SK-N-SH (cell line): ENCODE data around the gene MCF2L2.

ENCODE experiments used
- EP300 ChIP-seq, 2 experiments: IDR thresholded peaks; 2 replicates each; pipeline versions ENCODE4 v1.4.0 to v1.6.1; 2012; ENCODE audit warnings: borderline replicate concordance in 1 of 2, low read depth in 1 of 2, low read length in 1 of 2
- FOXJ3 ChIP-seq: sonication (generic); formaldehyde crosslinking; IDR thresholded peaks from 2 replicates; pipeline ENCODE4 v1.5.1; 2020; ENCODE audit warnings: mild to moderate bottlenecking, missing genetic modification reagents
- GABPA ChIP-seq: IDR thresholded peaks from 2 replicates; pipeline ENCODE4 v1.4.0; 2012; ENCODE audit warnings: low read depth, mild to moderate bottlenecking
- GATA2 ChIP-seq: sonication (generic); formaldehyde crosslinking; IDR thresholded peaks from 2 replicates; pipeline ENCODE4 v1.5.0; 2020; ENCODE audit warnings: mild to moderate bottlenecking, missing genetic modification reagents
- NRF1 ChIP-seq: IDR thresholded peaks from 2 replicates; pipeline ENCODE4 v1.6.1; 2012; ENCODE audit warnings: low read depth, mild to moderate bottlenecking, low read length
- RFX5 ChIP-seq: IDR thresholded peaks from 2 replicates; pipeline ENCODE4 v1.6.1; 2012; ENCODE audit warnings: mild to moderate bottlenecking, improper control_type of control experiment, low read length
- RXRA ChIP-seq: IDR thresholded peaks from 2 replicates; pipeline ENCODE4 v1.4.0; 2012; ENCODE audit warnings: low read depth, mild to moderate bottlenecking, borderline replicate concordance
- SMC3 ChIP-seq: IDR thresholded peaks from 2 replicates; pipeline ENCODE4 v1.6.1; 2012; ENCODE audit warnings: low read depth, low read length, improper control_type of control experiment
- TEAD4 ChIP-seq: IDR thresholded peaks from 2 replicates; pipeline ENCODE4 v1.4.0; 2012; ENCODE audit warnings: mild to moderate bottlenecking, borderline replicate concordance; ENCODE audit not compliant: insufficient read depth
- YY1 ChIP-seq: IDR thresholded peaks from 2 replicates; pipeline ENCODE4 v1.4.0; 2012; ENCODE audit warnings: low read depth, mild to moderate bottlenecking
- TF ChIP-seq, protein P1 (sequence below): fragments of 200-600 bp; sonication (generic); IDR thresholded peaks from 2 replicates; pipeline ENCODE4 v1.6.1; 2017; ENCODE audit warnings: antibody characterized with exemption, mild to moderate bottlenecking, moderate library complexity
- TF ChIP-seq, protein P2 (sequence below): IDR thresholded peaks from 2 replicates; pipeline ENCODE4; 2012
- TF ChIP-seq, protein P3 (sequence below): IDR thresholded peaks from 2 replicates; pipeline ENCODE4 v1.4.0; 2012; ENCODE audit warnings: low read depth
- TF ChIP-seq, protein P4 (sequence below): IDR thresholded peaks from 2 replicates; pipeline ENCODE4 v1.6.1; 2012; ENCODE audit warnings: mild to moderate bottlenecking, low read depth, low read length, moderate library complexity

DNA sequence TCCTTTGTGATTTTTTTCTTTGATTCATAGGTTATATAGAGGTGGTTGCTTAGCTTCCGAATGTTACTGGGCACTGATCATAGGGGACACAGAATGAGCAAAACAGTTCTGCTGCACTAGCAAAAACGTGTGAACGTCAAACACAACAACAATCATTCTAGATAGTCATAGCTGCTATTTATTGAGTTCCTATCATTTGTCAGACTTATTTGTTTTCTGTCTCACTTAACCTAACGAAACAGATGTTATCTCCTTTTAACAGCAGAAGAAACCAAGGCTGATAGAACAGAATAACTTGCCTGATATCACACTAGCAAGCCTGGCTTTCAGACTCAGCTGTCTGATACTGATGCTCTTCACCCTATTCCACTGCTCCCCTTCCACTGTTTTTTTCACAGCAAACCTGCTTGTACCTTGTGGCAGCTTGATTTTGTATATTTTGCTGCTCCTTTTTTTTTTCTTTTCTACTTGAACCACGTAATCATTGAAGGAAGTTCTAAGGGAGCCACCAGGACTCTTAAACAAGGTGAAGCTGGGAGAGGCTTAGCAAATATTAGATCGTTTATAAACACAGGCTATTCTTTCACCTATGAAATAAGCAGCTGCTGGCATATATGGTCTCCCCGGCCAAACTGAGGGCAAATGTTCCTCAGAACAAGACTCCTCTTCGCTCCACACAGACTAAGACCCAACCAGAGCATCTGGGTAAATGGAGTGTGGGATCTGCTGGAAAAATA is 78.8 kb downstream of the MCF2L2 start:
- no peak for TF ChIP-seq EP300 (IDR thresholded peaks at IDR 0.05; ENCODE audit: borderline replicate concordance in 1 of 2, low read depth in 1 of 2, low read length in 1 of 2)
- no peak for TF ChIP-seq TEAD4
- TF ChIP-seq, protein P1, sequence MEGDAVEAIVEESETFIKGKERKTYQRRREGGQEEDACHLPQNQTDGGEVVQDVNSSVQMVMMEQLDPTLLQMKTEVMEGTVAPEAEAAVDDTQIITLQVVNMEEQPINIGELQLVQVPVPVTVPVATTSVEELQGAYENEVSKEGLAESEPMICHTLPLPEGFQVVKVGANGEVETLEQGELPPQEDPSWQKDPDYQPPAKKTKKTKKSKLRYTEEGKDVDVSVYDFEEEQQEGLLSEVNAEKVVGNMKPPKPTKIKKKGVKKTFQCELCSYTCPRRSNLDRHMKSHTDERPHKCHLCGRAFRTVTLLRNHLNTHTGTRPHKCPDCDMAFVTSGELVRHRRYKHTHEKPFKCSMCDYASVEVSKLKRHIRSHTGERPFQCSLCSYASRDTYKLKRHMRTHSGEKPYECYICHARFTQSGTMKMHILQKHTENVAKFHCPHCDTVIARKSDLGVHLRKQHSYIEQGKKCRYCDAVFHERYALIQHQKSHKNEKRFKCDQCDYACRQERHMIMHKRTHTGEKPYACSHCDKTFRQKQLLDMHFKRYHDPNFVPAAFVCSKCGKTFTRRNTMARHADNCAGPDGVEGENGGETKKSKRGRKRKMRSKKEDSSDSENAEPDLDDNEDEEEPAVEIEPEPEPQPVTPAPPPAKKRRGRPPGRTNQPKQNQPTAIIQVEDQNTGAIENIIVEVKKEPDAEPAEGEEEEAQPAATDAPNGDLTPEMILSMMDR = no peak
- TF ChIP-seq, protein P2, sequence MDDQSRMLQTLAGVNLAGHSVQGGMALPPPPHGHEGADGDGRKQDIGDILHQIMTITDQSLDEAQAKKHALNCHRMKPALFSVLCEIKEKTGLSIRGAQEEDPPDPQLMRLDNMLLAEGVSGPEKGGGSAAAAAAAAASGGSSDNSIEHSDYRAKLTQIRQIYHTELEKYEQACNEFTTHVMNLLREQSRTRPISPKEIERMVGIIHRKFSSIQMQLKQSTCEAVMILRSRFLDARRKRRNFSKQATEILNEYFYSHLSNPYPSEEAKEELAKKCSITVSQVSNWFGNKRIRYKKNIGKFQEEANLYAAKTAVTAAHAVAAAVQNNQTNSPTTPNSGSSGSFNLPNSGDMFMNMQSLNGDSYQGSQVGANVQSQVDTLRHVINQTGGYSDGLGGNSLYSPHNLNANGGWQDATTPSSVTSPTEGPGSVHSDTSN = no peak
- TF ChIP-seq RFX5 = no peak
- no peak for TF ChIP-seq YY1
- TF ChIP-seq NRF1 = no peak
- no peak for TF ChIP-seq GABPA
- no peak for TF ChIP-seq RXRA
- TF ChIP-seq SMC3 = no peak
- TF ChIP-seq FOXJ3 (CRISPR knock-in tag) = no peak
- TF ChIP-seq, protein P3, sequence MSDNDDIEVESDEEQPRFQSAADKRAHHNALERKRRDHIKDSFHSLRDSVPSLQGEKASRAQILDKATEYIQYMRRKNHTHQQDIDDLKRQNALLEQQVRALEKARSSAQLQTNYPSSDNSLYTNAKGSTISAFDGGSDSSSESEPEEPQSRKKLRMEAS = no peak
- TF ChIP-seq, protein P4, sequence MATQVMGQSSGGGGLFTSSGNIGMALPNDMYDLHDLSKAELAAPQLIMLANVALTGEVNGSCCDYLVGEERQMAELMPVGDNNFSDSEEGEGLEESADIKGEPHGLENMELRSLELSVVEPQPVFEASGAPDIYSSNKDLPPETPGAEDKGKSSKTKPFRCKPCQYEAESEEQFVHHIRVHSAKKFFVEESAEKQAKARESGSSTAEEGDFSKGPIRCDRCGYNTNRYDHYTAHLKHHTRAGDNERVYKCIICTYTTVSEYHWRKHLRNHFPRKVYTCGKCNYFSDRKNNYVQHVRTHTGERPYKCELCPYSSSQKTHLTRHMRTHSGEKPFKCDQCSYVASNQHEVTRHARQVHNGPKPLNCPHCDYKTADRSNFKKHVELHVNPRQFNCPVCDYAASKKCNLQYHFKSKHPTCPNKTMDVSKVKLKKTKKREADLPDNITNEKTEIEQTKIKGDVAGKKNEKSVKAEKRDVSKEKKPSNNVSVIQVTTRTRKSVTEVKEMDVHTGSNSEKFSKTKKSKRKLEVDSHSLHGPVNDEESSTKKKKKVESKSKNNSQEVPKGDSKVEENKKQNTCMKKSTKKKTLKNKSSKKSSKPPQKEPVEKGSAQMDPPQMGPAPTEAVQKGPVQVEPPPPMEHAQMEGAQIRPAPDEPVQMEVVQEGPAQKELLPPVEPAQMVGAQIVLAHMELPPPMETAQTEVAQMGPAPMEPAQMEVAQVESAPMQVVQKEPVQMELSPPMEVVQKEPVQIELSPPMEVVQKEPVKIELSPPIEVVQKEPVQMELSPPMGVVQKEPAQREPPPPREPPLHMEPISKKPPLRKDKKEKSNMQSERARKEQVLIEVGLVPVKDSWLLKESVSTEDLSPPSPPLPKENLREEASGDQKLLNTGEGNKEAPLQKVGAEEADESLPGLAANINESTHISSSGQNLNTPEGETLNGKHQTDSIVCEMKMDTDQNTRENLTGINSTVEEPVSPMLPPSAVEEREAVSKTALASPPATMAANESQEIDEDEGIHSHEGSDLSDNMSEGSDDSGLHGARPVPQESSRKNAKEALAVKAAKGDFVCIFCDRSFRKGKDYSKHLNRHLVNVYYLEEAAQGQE = no peak
- TF ChIP-seq GATA2 (CRISPR knock-in tag) = no peak
